HG02973 (cell line): Measurements from ENCODE around the gene BARHL1.

Source experiments
- ATAC-seq: cut with Tn5 transposase; IDR thresholded peaks from one replicate; pipeline ENCODE4 v1.9.1; 2021; ENCODE audit warnings: moderate library complexity; ENCODE audit not compliant: unreplicated experiment

BARHL1 gene

DNA sequence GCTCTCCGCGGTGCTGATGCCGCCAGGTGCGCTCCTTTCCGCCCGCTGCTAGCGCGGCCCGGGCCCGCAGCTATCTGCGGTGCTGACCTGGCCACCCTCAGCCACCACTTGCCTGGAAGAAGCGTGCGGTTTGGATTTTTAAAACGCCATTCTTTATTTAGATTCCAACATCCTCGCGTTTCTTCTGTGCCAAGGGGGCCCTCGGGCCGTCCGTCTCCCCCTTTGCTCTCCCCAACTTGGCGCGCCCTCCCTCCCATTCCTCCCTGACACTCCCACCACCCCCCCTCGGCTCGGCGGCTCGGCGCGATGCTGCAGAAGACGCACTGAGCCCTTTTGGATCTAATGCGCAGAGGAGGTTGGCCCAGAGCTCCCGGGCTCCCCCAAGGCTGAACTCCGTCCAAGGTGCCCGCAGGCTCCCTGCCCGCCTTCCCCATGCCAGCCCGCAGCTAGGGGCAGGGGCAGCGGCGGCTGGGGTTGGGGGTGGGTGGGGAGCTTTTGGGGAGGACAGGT is at the start of gene BARHL1:
TSS of gene BARHL1 (plus strand) at position 331 of the 510 bp plus-strand sequence. CDS start 192 bp downstream, outside the sequence.
- ATAC-seq, result no peak

DNA sequence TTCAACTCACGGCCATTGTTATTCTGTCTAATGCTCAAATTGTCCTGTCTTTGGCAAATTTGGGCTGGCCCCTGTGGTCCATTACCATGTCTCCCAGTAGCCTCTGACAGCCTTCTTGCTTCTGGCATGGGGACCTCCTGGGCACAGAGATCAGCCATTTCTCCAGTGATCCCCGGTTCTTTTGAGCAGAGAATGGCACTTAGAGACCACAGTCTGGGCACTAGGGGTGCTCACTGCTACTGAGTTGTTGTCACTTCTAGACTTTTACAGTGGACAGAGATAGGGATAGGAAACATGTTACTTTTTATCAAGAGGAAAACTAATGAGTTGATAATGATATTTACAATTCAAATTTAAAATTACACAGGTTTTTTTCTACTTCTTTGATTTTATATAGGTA is 47.6 kb upstream of the BARHL1 start:
- ATAC-seq, result no peak

DNA sequence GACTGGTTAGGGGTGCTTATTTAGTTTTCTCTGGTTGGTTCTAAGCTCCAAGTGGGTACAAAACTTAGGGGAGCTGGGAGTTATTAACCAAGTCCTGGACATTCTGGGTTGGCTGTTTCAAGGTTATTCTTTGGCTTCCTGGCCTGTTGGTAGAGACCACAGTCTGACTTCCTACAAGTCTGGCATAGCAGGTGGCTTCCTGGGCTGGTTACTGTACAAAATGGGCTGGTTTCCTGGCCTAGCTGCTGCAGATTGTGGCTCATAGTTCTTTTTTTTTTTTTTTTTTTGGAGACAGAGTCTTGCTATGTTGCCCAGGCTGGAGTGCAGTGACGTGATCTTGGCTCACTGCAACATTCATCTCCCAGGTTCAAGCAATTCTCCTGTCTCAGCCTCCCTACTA is 46.3 kb upstream of the BARHL1 start:
- no peak for ATAC-seq

DNA sequence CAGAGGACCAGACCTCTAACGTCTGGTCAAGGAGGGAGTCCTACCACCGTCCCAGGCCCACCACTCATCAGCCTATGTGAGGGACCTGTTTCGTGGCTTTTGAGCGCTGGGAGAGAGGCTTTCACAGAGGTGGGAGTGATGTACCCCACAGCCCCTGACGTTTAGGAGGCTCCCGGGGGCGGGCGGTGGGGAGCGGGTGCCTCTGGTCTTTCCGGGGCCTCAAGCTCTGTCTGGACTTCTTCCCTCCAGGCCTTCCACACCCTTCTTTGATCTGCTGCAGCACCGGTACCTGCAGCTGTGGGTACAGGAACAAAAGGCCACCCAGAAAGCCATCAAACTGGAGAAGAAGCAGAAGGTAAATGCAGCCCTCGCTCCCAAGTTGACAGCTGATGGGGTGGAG is 45.1 kb upstream of the BARHL1 start:
- no peak for ATAC-seq

DNA sequence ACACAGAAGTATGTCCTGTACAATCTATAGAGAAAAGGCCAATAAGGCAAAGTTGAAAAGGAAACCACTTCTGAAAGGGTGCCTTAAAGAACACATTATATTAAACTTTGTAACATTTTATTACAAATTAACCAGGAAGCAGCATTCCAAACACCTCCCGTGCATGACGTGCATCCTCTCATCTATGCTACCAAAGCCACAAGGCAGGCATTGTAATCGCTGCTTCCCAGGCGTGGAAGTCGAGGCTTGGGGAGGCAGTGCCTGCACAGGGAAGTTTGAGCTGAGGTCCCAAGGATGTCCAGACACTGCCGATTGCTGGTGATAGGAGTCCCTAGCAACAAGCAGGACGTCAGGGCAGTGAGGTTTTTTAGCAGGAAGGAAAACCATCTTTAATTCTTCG is 44.3 kb upstream of the BARHL1 start:
- ATAC-seq, result no peak

DNA sequence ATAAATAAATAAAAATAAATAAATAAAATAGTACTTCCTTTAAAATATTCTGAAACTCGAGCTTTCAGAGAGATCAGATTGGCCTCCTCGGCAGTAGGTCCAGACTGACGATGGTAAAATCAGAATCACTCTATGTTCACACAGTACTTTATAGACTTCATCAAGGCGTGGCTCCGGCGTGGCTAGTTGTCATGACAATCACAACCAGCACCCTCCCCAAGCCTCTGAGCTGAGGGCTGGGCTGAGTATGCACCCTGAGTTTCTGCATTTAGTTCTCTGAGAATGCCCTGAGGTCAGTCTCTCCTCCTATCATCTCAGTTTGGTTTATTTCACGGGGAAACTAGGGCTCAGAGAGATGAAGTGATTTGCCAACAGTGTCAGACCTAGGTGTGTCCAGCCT is 43.3 kb upstream of the BARHL1 start:
- ATAC-seq, result no peak

DNA sequence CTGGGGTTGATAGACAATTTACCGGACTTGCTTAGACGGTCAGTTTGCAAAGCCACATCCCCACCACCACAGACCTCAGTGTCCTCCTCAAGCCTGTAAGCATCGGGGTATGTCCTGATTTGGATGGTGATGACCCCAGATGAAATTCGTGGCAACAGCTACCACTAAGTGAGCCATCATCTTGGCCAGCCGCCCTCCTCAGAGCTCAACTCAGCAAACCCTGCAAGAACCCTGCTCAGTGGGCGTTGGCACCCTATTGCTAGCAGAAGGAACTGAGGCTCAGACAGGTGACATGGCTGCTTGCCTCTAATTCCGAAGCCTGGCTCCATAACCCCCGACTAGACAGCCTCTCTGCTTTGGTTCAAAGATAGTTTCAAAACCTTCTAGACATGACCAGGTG is 41.4 kb upstream of the BARHL1 start:
- ATAC-seq, result no peak

DNA sequence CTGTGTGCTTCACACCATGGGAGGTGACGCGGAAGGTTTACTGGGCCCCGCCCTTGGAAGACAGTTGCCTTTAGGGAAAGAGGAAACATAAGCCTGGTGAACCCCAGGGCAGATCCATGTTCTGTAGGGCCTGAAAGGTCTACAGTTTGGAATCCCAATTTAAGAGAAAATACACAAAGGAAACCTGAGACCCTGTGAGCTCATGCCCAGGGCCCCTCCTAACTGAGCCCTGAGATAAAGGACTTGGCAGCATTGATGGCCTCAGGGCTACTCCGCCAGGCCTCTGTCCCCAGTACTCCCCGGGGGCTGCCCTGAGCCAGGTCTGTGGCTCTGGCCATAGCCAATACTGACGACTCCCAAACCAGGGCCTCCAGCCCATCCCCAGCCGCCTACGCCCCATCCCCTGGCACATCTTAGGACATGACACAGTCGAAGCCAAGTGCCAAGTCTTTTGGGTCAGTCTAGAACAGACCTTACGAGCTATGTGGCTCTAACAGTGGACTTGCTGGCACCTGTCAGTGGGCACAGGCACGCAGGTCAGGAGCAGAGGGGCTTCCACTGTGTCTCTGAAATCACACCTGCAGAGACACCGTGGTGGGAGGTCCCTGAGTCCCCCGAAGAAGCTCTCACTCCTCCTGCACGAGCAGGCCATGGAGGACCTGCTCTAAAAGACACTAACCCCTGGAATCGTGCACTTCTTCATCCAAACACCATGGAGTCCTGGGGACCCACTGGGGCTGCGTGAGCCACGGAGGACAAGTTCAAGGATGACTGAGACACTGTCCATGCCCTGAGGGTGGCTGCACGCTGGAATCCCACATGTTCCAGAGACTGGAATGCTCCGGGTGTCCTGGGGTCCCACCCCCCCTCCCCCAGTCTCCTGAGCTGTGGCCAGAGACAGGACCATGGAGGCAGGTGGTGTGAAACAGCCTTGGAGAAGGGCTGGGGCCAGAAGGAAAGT is 40.3 kb upstream of the BARHL1 start:
- no peak for ATAC-seq

DNA sequence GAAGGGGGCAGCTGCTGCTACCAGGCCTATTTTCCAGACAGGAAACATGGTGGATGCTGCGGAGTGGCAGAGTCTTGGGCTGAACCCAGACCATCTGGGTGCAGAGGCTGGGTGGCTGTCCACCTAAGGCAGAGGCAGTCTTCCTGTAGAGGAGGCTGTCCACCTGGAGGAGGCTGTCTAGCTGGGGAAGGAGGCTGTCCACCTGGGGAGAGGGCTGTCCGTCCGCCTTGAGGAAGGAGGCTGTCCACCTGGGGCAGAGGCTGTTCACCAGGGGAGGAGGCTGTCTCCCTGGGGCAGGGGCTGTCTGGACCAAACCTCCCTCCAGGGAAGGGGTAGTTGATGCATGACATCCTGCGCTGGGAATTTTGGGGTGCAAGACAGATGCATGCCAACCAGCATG is 39.2 kb upstream of the BARHL1 start:
- no peak for ATAC-seq

DNA sequence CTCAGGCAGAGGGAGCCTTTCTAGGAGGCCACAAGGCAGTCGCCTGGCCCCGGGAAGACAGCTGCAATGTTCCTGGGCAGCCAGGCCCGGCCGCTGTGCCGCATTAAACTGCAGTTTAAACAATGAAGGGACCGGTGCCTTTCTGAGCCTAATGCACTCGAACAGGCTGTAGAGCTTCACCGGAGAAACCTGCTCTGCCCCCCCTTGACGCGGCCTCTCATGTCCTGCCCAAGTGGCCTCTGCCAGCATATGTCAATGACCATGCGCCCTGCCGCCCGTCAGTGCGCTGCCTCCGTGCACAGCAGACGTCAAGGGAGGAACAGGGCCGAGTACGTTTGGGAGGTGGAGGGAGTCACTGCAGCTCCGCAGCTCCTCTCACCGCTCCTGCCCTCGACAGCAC is 38.4 kb upstream of the BARHL1 start:
- no peak for ATAC-seq

DNA sequence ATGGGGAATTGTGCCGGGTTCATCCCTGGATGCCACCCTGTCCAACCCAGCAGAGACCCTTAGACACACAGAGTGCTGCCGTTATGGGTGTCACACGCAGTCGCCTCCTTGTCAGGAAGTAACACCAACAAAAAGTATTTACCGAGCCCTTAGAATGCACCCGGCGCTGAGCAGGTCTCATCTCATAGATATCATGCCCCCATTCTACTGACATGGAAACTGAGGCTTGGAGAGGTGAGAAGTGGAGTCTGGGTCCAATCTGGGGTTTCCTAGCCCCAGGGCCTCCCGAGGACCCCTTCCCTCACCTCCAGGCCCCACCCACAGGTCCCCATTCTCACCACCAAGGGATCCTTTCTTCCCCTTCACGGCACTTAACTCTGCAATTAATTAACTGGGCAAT is 36.8 kb upstream of the BARHL1 start:
- ATAC-seq, result no peak

DNA sequence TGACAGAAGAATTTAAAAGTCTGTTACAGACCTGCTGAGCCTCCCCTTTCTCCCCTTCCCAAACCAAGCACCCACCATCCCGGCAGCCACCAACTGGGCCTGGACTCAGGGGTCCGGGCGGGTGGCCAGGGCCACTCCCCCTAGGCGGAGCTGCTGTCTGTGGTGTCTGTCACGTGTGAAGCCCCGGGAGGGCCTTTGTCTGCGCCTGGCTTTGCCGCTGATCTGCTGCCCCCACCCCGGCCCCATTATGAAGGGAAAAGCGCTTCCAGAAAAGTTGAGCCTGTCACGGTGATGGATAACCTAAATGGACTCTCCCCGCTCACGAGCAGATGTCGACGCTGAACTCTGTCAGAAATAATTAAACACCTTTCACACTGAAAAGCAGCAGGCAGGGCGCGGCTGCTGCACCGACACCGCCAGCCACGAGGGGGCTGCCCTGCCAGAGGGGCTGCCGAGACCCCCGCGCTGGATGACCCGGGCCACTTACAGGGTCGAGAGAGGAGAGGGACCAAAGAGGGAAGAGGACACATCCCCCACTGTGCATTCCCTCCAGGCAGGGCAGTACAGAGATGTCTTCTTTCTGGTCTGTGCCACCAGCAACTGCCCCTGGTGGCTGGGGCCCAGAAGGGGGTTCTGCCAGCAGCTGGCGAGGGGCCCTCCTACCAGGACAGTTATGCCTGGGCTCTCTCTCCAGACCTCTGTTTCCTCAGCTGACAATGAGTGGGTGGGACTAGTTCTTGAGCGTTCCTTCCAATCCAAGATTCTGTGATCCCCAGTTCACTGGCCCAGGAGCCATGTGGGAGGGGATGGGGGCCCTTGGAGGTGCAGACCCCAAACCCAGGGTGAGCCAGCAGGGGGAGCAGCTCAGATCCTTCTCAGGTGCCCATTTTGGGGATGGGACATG is 36.0 kb upstream of the BARHL1 start:
- no peak for ATAC-seq

DNA sequence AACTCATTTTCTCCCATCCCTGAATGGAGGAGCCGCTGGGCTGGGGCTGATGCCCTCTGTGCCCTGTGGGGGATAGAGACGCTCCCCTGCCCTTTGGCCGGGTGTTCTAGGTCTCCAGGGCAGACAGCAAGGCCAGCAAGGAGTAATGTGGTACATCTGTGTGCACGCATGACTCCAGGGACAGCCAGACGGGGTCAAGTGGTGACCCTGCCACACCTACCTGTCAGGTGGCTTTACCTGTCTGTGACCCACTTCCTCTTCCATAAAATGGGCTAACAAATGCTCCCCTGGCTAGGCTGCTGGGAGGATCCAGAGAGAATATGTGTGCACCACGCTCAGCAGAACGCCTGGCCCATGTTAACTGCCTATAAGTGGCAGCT is 35.4 kb upstream of the BARHL1 start:
- no peak for ATAC-seq

DNA sequence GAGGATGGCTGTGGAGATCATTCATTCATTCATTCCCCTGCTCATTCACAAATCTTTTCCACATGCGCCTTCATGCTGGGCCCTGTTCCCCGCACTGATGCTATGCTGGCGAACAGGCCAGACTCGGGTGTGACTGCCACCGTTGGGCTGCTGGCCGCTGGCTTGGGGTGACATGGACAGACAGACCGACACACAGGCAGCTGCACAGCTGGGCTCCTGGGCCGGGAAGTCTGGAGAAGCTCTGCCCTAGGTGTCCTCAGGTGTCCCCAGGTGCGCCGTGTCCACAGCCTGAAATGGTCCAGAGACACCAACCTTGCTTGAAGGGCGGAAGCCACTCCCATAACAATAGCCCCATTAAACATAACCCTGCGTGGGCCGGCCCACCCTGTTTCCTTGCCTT is 35.0 kb upstream of the BARHL1 start:
- ATAC-seq, result no peak

DNA sequence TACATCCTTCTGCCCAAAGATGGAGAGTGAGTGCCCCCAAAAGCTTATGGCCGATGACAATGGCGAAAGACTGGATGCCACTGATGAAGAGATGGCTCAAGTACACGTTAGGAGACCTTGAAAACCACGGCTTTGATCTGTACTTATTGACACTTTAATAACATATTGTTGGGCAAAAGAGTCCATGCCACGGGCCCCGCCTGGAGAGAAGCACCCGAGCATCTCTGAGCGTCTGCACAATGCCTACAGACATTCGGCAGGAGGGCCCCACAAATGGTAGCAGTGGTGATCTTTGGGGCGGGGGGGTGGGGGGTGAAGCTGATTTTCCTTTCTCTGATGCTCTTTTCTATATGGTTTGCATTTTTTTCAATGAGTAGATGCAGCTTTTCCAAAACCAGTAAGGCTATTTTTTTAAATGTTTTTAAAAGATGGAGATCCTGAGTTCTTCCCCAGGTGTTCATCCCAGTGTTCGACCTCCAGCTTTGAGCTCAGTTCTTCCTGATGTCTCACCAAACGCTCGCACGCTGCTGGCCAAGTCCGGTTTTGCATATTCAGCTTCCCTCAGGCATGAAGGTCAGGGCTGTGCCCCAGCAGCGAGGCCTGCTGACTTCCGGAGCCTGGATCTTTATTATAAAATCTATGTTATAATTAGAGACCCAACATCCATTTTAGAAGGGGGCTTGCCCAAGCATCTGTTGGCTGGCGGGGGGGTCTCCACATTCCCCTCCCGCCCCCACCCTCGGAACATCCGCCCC is 34.3 kb upstream of the BARHL1 start:
- ATAC-seq, result no peak

DNA sequence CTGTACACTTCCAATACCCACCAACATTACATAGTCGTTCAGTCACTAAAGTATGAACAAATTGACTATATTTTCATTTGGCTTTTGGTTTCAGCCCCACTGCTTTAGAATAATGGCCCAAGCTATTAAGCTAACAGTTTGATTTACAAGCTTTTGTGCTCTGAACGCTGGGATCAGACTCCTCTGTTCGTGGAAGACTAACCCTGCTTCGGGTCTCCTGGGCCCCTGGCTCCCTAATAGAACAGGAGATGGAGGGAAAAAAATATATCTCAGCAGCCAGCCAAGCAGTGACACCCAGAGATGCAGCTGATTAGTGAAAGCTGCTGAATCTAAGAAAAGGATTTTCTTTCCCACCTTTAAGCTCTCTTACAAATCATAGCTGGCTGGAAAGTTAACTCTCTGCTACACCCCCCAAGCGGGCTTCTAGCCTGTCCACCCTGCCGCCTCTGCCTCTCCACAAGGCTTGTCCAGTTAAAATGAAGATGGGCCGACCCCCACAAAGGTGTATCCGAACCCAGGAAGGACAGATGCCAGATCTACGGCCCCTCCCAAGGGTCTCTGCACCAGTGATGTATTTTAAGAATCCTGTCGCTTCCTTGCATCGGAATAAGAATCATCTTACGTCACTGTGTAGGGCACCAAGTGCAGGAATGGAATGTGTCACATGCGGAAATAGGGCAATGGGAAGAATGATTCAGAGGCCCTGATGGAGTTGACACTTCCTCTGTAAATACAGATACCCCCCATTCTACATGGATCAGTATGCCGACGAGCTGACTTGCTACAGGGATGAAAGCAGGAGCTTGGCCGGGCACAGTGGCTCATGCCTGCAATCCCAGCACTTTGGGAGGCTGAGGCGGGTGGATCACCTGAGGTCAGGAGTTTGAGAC is 33.4 kb upstream of the BARHL1 start:
- ATAC-seq, result no peak

DNA sequence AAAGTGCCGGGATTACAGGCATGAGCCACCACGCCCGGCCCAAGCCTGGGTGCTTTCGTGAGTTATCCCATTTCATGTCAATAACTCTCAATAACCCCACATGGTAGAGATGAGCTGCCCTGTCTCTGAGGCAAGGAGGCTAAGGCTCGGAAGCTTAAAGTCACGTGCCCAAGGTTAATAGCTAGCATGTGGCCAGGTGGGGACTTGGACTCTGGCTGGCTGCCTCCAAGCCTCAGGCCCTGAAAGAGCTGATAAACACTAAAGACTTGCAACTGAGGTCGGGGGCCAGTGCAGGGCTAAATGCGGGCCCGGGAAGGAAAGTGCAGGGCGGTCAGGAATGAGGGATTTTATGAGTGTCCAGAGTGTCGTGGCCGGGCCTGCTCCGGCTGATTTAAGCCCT is 30.9 kb upstream of the BARHL1 start:
- ATAC-seq, result no peak

DNA sequence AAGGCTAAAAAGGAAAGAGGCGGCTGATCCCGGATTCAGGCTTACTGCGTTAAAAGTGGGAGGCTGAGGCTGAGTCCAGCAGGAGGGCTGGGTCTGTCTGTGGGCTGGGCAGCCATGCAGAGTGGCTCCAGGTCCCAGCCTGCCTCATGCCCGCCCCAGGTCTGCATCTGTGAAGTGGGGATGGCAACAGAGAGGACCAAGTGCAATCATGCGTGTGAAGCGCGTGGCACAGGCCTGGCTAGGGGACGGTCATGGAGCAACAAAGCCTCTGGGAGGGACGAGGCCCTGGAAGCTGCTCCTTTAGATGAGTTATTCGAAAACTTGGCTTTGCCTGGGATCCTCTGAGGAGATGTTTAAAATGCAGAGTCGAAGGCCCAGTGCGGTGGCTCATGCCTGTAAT is 30.4 kb upstream of the BARHL1 start:
- no peak for ATAC-seq

DNA sequence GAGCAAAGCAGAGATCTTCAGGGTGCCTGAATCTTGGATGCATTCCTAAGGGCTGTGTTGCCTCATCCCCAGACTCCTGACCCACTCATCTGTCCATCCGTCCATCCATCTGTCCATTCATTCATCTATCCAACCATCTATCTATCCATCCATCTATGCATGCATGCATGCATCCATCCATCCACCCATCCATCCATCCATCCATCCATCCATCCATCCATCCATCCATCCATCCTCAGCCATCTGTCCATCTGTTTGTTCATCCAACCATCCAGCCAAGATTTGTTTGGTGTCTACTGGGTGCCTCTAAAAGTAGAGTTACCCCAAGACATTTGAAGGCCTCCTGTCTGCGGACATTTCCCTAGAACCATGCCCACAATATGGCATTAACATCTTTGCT is 27.7 kb upstream of the BARHL1 start:
- ATAC-seq, result no peak

DNA sequence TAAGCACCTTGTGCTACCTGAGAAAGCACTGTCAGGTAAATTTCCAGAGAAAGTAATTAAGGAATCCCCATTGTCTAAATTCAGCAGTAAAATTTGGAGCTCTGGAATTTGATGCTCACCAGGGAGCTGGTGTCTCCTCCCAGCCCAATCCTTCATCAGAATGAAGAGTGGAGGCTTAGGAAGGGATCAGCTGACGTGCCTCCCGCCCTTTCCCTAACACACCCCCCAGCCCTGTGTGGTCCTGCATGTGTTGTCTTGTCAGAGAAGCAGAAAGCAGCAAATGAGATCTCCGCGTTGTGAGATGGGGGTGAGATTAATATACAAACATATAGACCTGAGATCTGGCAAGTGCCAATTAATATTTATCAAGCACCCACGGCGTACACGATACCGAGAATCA is 26.9 kb upstream of the BARHL1 start:
- no peak for ATAC-seq
